GM18502 (cell line): ENCODE results near the gene MORN1.

Source experiments
- ATAC-seq: cut with Tn5 transposase; IDR thresholded peaks from one replicate; pipeline ENCODE4 v1.9.1; 2021; ENCODE audit warnings: mild to moderate bottlenecking; ENCODE audit not compliant: unreplicated experiment, poor library complexity

The MORN1 gene

DNA sequence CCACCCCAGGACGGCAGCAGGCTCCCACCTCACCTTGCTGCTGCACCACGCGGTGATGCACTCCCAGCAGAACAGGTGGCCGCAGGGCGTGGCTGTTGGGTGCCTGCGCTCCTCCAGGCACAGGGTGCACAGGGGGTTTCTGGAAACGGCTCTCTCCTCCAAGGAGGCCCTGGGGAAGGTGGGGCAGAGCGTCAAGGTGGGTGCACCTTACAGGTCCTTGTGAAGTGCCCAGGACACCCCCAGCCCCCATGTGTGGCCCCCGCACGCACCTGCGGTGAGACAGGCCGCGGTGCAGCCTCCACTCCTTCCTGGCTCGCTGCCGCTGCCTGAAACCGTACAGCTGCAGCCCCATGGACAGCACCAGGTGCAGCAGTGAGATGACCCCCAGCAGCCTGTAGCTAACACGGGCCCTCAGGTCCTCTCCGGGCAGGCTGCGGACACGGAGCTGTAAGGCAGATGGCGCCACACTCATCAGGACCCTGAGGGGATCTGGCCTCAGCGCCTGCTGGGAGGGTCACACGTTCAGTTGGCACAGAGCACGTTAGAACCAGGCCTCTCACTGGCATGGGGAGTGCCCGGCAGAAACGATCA lies 15.2 kb upstream of the MORN1 start:
- no peak for ATAC-seq

DNA sequence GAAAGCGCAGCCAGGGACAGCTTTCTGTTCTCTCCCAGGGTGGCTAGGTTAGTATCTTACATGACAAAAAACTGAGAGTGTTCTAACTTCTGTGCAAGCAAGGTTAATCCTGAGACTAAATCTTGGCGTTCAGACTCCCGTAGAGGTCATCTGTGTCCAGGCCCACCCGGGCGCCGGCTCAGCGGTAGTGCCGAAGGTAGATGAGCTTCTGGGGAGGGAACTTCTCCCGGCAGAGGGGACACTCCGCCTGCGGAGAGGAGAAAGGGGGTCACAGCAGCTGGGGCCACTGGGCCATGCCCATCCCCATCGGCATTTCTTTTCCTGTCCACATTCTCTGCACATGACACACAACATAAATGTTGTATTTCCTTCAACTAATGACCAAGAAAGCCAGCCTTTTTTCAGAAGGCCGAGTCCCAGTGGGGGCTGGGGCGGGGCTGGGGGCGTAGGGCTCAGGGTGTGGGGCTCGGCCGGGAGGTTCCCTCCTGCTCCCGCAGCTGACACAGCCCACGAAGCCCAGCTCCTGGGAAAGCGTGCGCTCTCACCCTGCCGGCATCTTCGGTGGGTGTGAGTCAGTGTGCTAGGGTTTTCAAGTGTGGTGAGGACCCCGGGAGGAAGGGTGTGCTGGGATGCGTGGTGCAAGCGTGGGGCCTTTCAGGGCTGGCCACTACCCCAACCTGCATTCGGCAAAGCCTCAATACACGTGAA lies 14.4 kb upstream of the MORN1 start:
- ATAC-seq: no peak

DNA sequence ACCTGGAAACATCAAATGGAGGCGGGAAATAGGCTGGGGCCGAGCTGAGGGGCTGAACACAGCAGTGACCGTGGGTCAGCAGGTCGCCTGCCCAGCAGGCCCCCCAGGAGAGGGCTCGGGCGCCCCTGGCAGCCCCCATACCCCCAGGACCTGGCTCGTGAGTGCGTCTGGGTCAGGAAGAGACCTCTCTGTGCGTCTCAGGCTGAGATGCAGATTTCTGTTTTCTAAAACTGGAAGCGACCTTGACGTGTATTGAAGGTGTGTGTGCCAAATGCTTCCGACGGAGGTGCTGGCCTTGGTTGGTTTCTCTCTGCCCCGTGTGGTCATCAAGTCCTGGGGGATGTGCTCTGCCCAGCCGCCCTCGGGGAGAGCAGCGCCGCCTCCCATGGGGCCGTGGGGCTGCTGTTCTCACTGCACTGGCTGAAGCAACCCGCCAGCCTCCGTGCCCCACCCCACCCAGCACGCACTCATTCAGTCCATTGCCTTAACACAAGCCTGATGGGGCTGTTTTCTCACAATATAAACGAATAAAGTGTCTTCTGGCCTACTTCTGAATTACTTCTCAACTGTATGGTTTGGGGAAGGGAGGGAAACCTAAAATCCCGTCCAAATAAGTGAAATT lies 13.6 kb upstream of the MORN1 start:
- ATAC-seq: no peak

DNA sequence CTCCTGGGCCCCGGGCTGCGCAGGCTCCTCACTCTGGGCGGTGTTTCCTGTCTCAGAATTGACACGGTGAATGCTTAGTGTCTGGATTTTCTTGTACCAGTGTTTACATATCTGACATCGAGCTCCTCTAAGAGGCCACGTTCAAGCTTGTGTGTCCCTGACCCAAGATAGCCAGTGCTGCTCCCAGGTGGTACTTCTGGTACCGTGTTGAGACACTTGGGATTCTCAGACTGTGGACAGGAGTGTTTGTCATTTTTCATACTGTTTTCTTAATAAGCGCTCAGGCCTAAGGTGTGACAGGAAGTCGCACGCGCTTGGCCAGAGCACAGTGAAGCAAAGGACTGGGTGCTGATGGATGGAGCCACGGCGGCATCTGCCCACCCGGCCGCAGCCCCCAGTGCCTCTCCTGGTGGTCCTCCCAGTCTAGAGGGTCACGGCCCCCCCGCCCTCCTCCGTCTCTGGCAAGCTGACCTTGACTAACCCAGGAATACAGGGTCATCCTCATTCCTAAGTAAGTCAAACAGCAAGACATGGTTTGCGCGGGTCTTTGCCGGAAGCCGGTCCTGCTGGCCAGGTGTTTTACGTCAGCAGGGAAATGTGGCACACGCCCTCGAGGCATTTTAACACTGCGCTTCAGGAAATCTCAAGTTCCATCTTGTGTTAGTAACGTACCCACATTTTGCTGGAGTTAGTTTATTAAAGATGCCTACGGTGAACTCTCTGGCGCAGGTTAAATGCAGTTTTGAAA lies 13.0 kb upstream of the MORN1 start:
- ATAC-seq: no peak

DNA sequence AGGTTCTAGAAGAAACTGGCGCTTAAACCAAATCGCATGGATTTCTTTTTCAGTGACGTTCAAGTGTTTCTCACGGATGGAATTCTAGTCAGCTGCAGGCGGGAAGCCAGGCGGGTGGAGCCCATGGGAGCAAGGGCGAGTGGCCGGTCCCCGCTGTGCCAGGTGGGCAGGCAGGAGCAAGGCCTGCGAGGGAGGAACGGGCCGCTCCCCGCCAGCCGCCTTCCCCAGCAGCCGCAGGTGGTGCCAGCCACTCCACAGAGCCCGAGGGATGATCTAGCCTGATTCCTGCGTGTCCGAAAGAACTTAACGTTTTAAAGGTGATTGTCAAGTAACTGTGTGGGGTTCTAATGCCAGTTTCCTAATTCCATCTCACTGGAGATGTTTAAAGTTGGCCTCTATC lies 11.9 kb upstream of the MORN1 start:
- ATAC-seq: no peak

DNA sequence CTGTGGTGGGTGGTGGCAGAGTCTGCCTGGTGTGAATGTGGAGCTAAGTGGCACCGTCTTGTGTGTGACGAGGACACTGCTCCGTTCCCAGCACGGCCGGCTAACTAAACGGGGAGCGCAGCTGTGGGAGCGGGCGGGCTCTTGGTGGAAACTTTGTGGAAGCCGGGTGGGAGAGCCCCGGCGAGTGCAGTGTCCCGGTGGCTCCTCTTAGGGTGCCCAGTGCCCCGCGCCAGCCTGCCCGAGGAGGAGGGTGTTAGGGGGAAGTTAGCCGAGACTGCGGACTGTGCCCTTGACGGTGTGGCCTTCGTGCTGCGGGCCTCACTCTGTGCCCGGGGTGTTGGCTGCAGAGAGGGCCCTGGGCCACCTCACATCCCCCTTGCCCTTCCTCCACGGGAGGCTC lies 11.1 kb upstream of the MORN1 start:
- ATAC-seq: no peak

DNA sequence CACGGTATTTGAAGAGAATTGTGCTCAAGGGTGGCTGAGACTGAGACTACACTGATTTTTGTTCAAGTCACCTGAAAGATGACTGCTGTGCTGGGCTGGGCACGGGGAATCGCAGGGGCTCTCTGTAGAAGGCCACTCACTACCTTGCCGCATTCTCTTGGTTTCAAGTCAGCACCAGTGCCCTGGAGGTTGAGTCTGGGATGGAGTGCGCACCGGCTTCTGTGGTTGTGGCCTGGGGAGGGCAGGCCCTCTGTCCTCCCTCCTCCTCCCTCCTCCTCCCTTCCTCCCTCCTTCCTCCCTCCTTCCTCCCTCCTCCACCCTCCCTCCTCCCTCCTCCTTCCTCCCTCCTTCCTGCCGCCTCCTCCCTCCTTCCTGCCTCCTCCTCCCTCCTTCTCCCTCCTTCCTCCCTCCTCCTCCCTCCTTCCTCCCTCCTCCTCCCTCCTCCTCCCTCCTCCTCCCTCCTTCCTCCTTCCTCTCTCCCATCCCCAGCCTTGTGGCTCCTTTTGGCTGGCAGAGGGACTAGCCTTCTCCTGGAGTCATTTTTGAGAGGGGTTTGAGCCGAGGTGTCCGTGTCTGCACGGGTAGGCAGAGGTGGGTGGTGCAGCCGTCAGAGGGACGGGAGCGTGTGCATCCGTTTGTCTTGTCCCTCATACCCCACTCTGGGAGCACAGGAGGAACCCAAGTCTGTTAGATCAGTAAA lies 9.7 kb upstream of the MORN1 start:
- no peak for ATAC-seq

DNA sequence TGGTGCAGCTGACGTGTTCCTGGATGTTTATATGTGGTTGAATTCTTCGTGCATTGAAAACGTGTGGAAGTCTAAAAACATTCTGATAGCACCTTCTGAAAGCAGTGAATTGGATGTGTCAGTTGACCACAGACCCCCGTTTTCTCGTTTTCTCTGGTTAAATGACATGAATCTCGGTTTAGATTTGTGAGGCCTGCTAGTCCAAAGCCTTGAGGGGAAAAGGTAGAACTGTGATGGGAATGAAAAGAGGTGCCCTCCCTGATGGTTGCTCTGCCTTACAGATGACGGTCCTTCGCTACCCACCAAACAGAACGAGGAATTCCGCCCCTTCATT lies 9.2 kb upstream of the MORN1 start:
- no peak for ATAC-seq

DNA sequence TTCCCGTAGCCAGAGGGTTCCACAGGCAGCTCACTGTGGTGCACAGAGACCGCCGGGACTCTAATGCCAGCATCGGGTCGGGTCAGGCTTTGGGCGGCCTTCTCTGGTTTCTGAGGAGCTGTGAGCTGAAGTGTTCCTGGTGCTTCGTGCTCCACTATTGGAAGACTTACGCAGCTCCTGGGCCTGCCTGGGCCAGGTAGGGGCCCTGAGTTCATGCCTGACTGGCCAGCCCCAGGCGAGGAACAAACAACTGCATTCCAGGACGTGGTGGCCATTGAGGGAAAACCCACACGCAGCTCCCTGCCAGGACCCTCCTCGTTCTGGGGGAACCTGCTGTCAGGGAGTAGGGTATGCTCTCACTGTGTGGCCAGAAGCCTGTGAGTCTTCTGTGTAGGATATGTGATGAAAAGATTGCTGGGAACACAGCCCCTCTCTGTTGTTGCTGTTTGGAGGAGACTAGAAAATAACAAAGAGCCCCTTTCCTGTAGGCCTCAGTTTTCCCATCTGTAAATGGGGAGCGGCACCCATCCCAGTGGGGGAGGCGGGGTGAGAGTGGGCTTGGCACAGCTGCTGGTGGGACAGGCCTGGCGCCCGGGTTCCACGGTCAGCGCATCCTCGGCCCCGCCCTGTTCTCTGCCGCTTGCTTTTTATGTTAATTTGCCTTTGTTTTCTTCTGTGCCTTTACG lies 8.7 kb upstream of the MORN1 start:
- no peak for ATAC-seq

DNA sequence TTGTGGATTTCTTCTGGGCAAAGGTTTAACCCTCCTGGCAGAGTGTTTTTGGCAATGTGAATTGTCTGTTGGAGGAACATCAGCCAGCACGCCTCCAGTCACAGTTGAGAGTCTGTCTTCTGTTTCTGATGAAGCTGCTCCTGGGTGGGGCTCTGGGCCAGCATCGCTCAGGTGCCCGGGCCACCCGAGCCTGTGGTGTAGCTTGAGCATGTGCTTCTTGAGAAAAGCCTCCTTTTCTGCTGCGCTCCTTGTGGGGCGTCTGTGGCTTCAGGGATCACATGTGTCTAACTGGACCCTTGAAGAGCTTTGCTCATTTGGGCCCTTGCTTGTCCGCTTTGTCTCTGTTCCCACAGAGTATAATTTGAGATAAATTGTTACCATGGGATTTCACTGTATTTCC lies 7.5 kb upstream of the MORN1 start:
- ATAC-seq: no peak

DNA sequence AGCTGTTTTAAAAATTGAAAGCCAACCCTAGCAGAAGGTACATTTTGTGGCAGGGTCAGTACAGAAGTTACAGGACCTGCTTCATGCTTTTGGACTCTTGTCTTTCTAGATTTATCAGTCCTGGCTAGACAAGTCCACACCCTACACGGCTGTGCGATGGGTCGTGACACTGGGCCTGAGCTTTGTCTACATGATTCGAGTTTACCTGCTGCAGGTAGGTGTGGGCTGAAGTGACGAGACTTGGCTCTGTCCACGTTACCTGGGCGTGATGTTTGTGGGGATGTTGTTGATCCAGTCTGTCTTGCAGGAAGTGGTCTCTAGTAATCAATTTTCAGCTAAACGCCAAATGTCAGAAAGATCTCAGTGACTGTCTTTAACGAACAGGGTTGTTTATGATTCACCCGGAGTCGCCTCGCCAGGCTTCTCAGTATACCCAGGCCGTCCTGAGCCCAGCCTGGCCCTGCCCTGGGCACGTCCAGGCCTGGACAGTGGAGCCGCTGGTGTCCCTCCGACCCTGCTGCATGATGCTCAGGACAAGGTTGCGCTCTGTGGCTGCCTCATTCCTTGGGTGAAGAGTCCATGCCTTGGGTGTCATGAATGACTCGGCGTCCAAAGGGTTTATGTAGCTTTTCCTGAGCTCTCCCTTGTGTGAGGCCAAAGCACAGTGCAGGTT lies 5.8 kb upstream of the MORN1 start:
- ATAC-seq: no peak

DNA sequence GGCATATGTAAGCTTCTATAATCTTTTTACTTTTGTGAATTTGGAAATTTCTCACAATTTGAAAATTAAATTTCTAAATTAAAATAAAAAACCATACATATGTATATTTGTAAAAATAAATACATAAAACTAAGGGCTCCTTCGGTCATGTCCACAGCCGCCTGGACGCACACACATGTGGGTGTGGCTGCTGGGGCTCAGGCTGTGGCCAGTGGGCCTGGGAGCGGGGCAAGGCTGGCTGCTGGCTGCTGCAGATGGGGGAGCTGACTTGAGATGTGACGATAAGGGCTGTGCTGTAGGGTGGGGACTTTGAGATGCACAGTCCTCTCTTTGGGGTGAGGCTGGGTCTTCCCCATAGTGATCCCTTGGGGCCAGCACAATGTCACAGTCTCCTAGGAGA lies 5.1 kb upstream of the MORN1 start:
- no peak for ATAC-seq

DNA sequence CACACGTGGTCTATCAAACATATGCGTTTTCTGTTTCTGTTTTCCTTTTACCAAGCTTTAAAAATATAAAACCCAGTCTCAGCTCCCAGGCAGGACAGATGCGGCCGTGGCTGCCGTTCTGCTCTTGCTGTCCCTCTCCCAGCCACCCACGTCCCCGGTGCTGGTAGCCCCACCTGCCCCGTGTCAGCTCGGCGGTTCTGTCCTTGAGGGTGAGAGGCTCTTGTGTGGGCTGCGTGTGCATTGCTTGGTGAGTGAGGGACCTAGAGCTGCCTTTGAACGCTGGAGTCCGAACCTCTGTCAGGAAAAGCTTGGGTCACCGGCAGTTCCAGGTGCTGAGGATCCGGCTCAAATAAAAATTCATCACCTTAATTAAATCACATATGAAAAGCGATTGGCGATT lies 4.7 kb upstream of the MORN1 start:
- ATAC-seq: no peak

DNA sequence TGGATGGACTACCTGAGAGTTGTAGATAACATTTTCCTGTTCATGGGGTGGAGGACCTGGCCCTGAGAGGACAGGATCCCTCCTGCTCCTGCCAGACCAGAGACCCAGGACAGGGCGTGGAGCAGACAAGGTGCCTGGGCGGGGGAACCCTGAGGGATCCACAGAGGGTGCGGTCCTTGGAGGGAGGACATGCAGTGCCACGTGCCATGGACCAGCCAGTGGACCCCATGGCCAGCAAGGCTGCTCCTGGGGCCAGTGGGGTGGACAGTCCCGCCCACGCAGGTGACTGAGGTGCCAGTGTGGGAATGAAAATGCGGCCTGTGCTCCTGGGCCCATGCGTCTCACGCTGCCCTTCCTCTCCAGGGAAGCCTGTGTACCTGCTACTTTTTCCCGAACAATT lies 3.9 kb upstream of the MORN1 start:
- no peak for ATAC-seq

DNA sequence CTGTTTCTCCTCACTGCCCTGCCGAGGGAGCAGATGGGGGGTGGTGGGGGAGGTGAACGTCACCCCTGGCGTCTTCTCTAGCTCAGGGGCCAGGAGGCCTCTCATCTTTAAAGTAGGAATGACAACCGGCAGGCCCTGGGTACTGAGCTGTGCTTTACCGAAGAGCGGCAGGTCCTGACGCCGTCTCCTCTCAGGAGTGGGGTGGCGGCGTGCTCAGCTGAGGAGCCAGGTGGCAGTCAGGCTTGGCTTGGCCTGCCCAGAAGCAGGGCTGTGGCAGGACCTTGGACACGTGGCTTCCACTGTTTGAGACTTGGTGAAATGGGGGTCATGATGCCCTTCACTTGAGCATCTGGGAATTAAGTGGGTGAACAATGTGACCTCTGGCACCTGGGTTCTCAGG lies 3.4 kb upstream of the MORN1 start:
- ATAC-seq: no peak

DNA sequence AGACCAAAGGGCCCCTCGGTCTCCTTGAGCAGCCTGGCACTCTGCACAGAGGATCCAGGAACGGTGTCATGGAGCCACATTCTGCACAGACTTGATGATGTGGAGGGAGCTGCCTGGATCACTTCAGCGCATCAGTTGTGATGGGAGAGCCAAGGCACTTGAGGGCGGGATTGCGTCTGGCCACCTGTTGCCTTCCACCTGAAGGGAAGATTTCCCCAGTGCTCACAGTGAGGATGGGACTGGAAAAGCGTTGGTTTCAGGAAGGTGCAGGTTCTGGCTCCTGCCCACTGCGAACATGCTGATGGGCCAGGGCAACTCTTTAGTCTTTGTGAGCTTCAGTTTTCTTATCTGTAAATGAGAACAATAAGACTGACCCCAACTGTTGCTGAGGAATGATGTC lies 2.9 kb upstream of the MORN1 start:
- ATAC-seq: no peak

DNA sequence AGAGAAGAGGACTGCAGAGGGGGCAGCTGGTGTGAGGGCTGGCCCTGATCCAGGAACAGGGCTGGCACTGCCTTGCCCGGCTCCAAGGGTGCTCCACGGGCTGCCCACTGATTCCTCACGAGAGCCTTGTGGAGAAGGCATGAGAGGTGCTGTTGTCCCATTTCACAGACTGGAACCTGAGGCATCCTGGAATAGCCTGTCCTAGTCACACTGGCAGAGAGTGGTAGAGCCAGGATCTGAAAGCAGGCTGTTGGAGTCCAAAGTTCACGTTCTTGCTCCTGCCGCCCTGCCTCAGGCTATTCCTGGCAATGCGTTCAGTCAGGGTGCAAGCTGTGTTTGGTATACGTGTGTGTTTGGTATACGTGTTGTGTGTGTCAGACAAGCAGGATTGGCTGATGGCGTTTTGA lies 2.1 kb upstream of the MORN1 start:
- ATAC-seq: no peak

DNA sequence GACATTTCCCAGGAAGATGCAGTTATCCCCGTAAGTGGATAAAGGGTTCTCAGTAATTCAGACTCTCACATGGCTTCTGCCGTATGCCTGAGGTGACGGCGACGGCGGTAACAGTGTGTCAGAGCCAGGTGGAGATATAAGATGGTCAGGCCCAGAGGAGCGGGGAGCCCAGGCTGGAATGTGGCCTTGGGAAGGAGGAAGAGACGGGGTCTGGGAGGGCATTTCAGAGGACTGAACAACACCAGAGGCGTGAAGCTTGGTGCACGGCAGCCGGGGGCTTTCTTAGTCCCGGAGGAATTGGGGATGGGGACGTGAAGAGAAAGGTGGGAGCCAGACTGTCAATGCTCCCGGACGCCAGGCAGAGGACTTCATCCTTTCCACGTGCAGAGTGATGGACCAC lies 1.3 kb upstream of the MORN1 start:
- ATAC-seq: no peak

DNA sequence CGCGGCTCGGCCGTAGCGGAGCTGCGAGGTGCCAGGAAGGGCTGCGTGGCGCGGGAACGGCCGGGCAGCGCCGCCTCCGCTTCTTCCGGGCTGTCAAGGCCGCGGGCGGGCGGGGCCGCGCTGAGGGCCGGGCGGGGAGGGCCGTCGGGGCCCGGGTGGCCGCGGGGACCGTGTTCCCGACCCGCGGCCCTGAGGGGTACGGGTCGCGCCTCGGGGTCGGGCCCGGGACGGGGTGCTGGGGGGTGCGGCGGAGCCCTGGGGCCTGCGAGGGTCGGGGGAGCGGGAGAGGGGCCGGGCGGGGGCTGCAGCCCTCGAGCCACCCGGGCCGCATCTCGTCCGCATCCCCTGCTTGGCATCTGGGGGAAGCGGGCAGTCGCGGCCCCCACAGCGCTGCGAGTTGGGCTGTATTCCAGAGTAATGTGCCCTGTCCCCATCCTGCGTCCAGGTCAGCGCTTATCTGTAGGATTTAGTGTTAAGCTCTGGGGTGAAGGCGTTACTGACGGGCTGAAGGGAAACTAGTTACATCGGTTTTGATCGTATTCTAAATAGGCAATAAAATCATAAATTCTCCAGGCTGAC lies 666 bp upstream of the MORN1 start:
- ATAC-seq: peak; percentile 17
